Thyroid gland (tissue), 4 donors: Measurements from ENCODE around the gene SNED1. TPM values are rescaled to one million over a fixed set of nuclear protein-coding genes. Genes with fewer than 3 reads are reported as not detected.

Experiments used
- DNase-seq, 2 donors: peaks; one replicate each; pipeline ENCODE4 v3.0.0-alpha.2; 2019
- H3K27ac ChIP-seq, 3 donors: fragments of 200-600 bp; sonication (generic); 1 replicate in 2 of 3; 2 replicates in 1 of 3; pipeline ENCODE4 v1.5.1; 2016 to 2019; ENCODE audit warnings: mild to moderate bottlenecking in 1 of 3, moderate library complexity in 1 of 3
- H3K27me3 ChIP-seq: fragments of 200-600 bp; sonication (generic); one replicate; pipeline ENCODE4 v1.5.1; 2019
- H3K36me3 ChIP-seq, 2 donors: fragments of 200-600 bp; sonication (generic); one replicate each; pipeline ENCODE4 v1.5.1; 2016 to 2019
- H3K4me1 ChIP-seq, 2 donors: fragments of 200-600 bp; sonication (generic); one replicate each; pipeline ENCODE4 v1.5.1; 2017 to 2019
- H3K4me3 ChIP-seq, 3 donors: fragments of 200-600 bp; sonication (generic); replicated peaks in 1 of 3; 1 replicate in 2 of 3; 2 replicates in 1 of 3; pipeline ENCODE4 v1.5.1; 2016; ENCODE audit warnings: mild to moderate bottlenecking in 1 of 3
- H3K9me3 ChIP-seq: fragments of 200-600 bp; sonication (generic); one replicate; pipeline ENCODE4 v1.5.1; 2017
- CTCF ChIP-seq, 6 experiments: fragments of 200-600 bp in 3 of 6; fragments of 450-650 bp in 3 of 6; sonication (generic) in 3 of 6; IDR thresholded peaks; one replicate each; pipeline ENCODE4 v1.5.1; 2016 to 2019; ENCODE audit warnings: antibody characterized with exemption in 6 of 6, mild to moderate bottlenecking in 2 of 6, inconsistent platforms in 1 of 6, moderate library complexity in 1 of 6
- POLR2A ChIP-seq, 2 donors: fragments of 450-650 bp; IDR thresholded peaks; one replicate each; pipeline ENCODE4 v1.6.1; 2017; ENCODE audit warnings: antibody characterized with exemption in 2 of 2, mild to moderate bottlenecking in 2 of 2, moderate library complexity in 1 of 2
- WGBS, 2 donors: methylation state at CpG; one replicate each; pipeline ENCODE4 v1.1.5; 2017; 5-methylcytosine and 5-hydroxymethylcytosine counted together
- intact Hi-C: fragments of 100-400 bp; cut with DNase I; formaldehyde crosslinking; loops from one replicate; pipeline ENCODE4 v1.15.1; 2023
- total RNA-seq, 4 donors: library from RNA; depleted of rRNA; stranded (reverse); fragments of >200 nt; gene quantifications; one replicate each; pipeline ENCODE4 v1.2.3, GENCODE V29; 2016

SNED1 gene
- total RNA-seq, 4 donors from 2014 or later, result 47.7 to 122 (median 68.7) TPM

DNA sequence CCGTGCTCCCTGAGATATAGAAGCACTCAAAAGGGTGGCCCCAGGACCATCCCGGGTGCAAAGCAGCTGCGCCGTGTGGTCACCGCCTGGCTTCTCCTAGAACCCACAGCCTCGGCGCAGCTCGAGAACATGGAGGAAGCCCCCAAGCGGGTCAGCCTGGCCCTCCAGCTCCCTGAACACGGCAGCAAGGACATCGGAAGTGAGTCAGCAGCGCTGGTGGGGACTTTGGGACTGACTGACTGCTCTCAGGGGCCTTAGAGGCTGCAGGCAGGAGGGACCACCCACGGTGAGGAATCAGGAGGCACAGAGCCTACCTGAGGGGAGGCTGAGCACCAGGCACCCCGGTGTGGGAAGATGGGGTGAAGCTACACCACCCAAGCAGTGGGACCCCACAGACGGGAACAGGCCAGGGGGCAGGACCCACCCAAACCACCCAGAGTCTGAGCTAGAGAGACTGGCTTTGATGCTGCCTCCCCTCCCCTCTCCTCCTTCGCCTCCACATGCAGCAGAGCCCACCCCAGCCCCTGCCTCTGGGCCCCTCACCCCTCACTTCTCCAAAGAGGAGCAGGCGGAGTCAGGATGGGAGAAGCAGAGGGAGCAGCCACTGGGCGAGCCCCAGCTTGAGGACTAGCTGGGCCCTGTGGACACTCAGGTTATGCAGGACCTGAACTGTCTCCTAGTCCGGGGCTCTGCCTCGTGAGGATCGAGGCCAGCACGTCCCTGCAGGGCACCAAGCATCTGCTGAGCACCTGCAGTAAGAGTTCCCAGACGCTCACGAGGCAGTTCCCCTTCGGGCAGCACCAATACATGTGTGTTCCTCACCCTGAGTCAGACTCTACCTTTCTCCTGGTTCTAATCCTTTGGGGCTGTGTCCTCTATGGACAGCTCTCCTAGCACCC is 75.0 kb downstream of the SNED1 start:
- H3K4me1 ChIP-seq, result no peaks in the 10 kb centered on the region
- no peaks in the 10 kb centered on the region for H3K27me3 ChIP-seq
- H3K4me3 ChIP-seq, result no peak overlapping the region
- 90 to 91% methylated on average over 13 to 25 of the region's 25 CpGs for WGBS, 2 donors
- intact Hi-C loops, result no loop called here
- TF ChIP-seq CTCF (IDR thresholded peaks at IDR 0.05) (no peak), POLR2A (IDR thresholded peaks at IDR 0.05) (no peak)
- H3K27ac ChIP-seq, result no peak overlapping the region
- DNase-seq, result no peak
- no peaks in the 10 kb centered on the region for H3K9me3 ChIP-seq
- H3K36me3 ChIP-seq, result peaks cover 60 to 62% of the 10 kb centered on the region in 2 donors

- Histone ChIP-seq H3K27ac (no peak overlapping the region), H3K36me3 (peaks cover 52 to 54% of the 10 kb centered on the region in 2 donors), H3K4me1 (peaks cover 0 to 6% of the 10 kb centered on the region in 2 donors), H3K9me3 (no peaks in the 10 kb centered on the region), H3K4me3 (no peak overlapping the region), H3K27me3 (no peaks in the 10 kb centered on the region)
- no peak for DNase-seq
- no peak for TF ChIP-seq POLR2A (IDR thresholded peaks at IDR 0.05)
- no peak for TF ChIP-seq CTCF (IDR thresholded peaks at IDR 0.05)
- 91 to 93% methylated on average over 13 to 16 of the region's 16 CpGs for WGBS, 2 donors
- intact Hi-C loops, result no loop called here
These were observed 75.8 kb downstream of the SNED1 start for GRCh38 chr2:241074065-241074818.

GRCh38 chr2:241074901-241075540 is 76.6 kb downstream of the SNED1 start:
- no peak overlapping the region for H3K27ac ChIP-seq
- WGBS, 2 donors, result 93 to 97% methylated on average over 16 of the region's 16 CpGs
- TF ChIP-seq CTCF (IDR thresholded peaks at IDR 0.05) (no peak), POLR2A (IDR thresholded peaks at IDR 0.05) (no peak)
- peaks cover 44 to 46% of the 10 kb centered on the region in 2 donors for H3K36me3 ChIP-seq
- H3K4me3 ChIP-seq, result no peak overlapping the region
- peaks cover 4 to 6% of the 10 kb centered on the region in 2 donors for H3K4me1 ChIP-seq
- no peaks in the 10 kb centered on the region for H3K9me3 ChIP-seq
- no peaks in the 10 kb centered on the region for H3K27me3 ChIP-seq
- intact Hi-C loops, result no loop called here
- no peak for DNase-seq

- no peak for TF ChIP-seq CTCF (IDR thresholded peaks at IDR 0.05)
- no peak for TF ChIP-seq POLR2A (IDR thresholded peaks at IDR 0.05)
- no peak for DNase-seq
- Histone ChIP-seq H3K36me3 (peaks cover 2 to 12% of the 10 kb centered on the region in 2 donors), H3K4me1 (peaks cover 4 to 12% of the 10 kb centered on the region in 2 donors), H3K9me3 (no peaks in the 10 kb centered on the region), H3K4me3 (no peak overlapping the region), H3K27ac (peak overlapping the region in 2 of 3 donors; percentile 10 to 54), H3K27me3 (no peaks in the 10 kb centered on the region)
- WGBS, 2 donors, result 82 to 85% methylated on average over 9 to 13 of the region's 18 CpGs
- intact Hi-C loops, result no loop called here
These were observed 82.2 kb downstream of the SNED1 start for GRCh38 chr2:241080405-241081189.
